ENCODE results near the gene MTMR12.
"Not testable (repeated sequence)": the region's sequence is repeated elsewhere in the genome, so short reads cannot be mapped to it uniquely, and the experiment has no call there.

The MTMR12 gene

GRCh38 chr5:32325062-32325461 is 12.3 kb upstream of the MTMR12 start:
- DNase-seq (ENCODE audit: low read depth), result no peak

GRCh38 chr5:32323741-32324140 is 11.0 kb upstream of the MTMR12 start:
- no peak for DNase-seq (ENCODE audit: low read depth)

- DNase-seq (ENCODE audit: low read depth), result no peak
Measured at GRCh38 chr5:32322882-32323281, 10.1 kb upstream of the MTMR12 start.

GRCh38 chr5:32321787-32322186 is 9.0 kb upstream of the MTMR12 start:
- not testable (repeated sequence) for DNase-seq (ENCODE audit: low read depth)

- DNase-seq (ENCODE audit: low read depth), result no peak
Measured at GRCh38 chr5:32320576-32320975, 7.8 kb upstream of the MTMR12 start.

GRCh38 chr5:32319926-32320543 is 7.3 kb upstream of the MTMR12 start:
- no peak for DNase-seq (ENCODE audit: low read depth)

GRCh38 chr5:32319392-32319791 is 6.7 kb upstream of the MTMR12 start:
- DNase-seq (ENCODE audit: low read depth), result no peak

GRCh38 chr5:32317041-32317440 is 4.3 kb upstream of the MTMR12 start:
- DNase-seq (ENCODE audit: low read depth), result no peak

GRCh38 chr5:32315221-32316014 is 2.7 kb upstream of the MTMR12 start:
- DNase-seq (ENCODE audit: low read depth), result no peak

GRCh38 chr5:32314658-32315057 is 1.9 kb upstream of the MTMR12 start:
- no peak for DNase-seq (ENCODE audit: low read depth)

- not testable (repeated sequence) for DNase-seq (ENCODE audit: low read depth)
Measured at GRCh38 chr5:32314152-32314488, 1.4 kb upstream of the MTMR12 start.

- DNase-seq (ENCODE audit: low read depth), result no peak
Measured at GRCh38 chr5:32312197-32312594, 543 bp downstream of the MTMR12 start.

GRCh38 chr5:32311404-32312196 is 1.1 kb downstream of the MTMR12 start:
- DNase-seq (ENCODE audit: low read depth), result no peak

- no peak for DNase-seq (ENCODE audit: low read depth)
Measured at GRCh38 chr5:32309761-32310160, 3.0 kb downstream of the MTMR12 start.

GRCh38 chr5:32308946-32309345 is 3.8 kb downstream of the MTMR12 start:
- DNase-seq (ENCODE audit: low read depth), result no peak

- DNase-seq (ENCODE audit: low read depth), result no peak
Measured at GRCh38 chr5:32307769-32308194, 5.0 kb downstream of the MTMR12 start.

GRCh38 chr5:32304622-32305021 is 8.1 kb downstream of the MTMR12 start:
- DNase-seq (ENCODE audit: low read depth), result no peak

GRCh38 chr5:32303755-32304120 is 9.0 kb downstream of the MTMR12 start:
- DNase-seq (ENCODE audit: low read depth), result no peak

GRCh38 chr5:32302835-32303754 is 9.6 kb downstream of the MTMR12 start:
- no peak for DNase-seq (ENCODE audit: low read depth)

GRCh38 chr5:32301891-32302290 is 10.8 kb downstream of the MTMR12 start:
- DNase-seq (ENCODE audit: low read depth), result no peak

- DNase-seq (ENCODE audit: low read depth), result no peak
Measured at GRCh38 chr5:32299059-32299677, 13.6 kb downstream of the MTMR12 start.

- DNase-seq (ENCODE audit: low read depth), result no peak
Measured at GRCh38 chr5:32298059-32298415, 14.7 kb downstream of the MTMR12 start.

All from HS-5 (cell line).